ENCODE measurements around the gene ALG9.
"Not testable (repeated sequence)": the region's sequence is repeated elsewhere in the genome, so short reads cannot be mapped to it uniquely, and the experiment has no call there.

The ALG9 gene

DNA sequence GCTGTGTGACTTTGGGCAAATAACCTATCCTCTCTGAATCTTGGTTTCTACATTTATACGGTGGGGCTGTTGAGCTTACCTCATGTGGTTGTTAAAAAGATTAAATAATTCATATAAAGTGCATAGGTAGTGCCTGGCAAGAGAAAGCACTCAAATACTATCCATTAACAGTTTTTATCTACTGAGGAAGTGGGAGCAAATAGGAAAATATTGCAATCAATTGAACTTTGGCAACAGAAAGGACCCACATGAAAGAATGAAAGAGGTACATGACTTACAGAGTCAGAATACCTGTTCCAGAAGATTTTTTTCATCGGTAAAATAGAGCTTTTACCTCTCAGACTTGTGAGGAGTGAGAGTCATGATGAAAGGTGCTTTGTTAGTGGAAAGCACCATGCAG, 98.8 kb downstream of the ALG9 start:
- no peak overlapping the region for H3K27ac ChIP-seq
- no peak for TF ChIP-seq ZFX (IDR thresholded peaks at IDR 0.05)
- TF ChIP-seq, protein P1, sequence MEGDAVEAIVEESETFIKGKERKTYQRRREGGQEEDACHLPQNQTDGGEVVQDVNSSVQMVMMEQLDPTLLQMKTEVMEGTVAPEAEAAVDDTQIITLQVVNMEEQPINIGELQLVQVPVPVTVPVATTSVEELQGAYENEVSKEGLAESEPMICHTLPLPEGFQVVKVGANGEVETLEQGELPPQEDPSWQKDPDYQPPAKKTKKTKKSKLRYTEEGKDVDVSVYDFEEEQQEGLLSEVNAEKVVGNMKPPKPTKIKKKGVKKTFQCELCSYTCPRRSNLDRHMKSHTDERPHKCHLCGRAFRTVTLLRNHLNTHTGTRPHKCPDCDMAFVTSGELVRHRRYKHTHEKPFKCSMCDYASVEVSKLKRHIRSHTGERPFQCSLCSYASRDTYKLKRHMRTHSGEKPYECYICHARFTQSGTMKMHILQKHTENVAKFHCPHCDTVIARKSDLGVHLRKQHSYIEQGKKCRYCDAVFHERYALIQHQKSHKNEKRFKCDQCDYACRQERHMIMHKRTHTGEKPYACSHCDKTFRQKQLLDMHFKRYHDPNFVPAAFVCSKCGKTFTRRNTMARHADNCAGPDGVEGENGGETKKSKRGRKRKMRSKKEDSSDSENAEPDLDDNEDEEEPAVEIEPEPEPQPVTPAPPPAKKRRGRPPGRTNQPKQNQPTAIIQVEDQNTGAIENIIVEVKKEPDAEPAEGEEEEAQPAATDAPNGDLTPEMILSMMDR (conservative IDR thresholded peaks at IDR 0.05): no peak

DNA sequence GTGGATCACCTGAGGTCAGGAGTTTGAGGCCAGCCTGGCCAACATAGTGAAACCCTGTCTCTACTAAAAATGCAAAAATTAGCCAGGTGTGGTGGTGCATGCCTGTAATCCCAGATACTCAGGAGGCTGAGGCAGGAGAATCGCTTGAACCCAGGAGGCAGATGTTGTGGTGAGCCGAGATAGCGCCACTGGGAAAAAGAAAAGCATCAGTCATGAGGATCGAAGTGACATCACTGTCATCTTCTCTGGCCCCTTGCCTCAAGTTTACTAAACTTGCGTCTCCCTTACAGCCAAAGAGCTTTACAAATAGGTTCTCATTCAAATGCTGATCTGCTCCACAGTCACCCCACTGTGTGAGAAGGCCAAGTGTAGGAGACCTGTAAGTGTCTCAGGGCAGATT, 100.2 kb downstream of the ALG9 start:
- not testable (repeated sequence) for H3K27ac ChIP-seq

DNA sequence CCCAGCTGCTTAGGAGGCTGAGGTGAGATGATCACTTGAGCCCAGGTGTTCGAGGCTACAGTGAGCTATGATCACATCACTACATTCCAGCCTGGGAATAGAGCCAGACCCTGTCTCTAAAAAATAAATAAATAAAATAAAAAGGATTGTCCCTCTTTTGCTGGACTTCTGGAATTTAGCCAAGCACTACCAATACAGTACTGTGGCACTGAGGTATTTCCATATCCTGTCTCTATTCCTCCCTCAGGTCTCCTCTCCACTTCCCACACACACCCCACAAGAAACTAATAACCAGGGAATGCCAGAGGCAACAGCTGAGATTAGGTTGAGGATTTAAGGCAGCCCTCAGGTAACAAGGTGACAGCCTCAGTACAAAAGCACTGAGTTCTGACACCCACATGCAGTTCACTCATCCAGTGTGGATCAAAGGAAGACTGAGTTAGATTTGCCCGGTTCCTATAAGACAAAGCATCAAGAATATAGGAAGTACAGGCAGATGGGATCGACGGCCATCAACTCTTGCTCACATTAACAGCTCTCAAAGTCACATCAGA, 100.7 kb downstream of the ALG9 start:
- H3K27ac ChIP-seq: no peak overlapping the region; the same call in 1 of the 2 replicates
- no peak for TF ChIP-seq ZFX (IDR thresholded peaks at IDR 0.05)
- TF ChIP-seq, protein P1 (conservative IDR thresholded peaks at IDR 0.05): no peak

DNA sequence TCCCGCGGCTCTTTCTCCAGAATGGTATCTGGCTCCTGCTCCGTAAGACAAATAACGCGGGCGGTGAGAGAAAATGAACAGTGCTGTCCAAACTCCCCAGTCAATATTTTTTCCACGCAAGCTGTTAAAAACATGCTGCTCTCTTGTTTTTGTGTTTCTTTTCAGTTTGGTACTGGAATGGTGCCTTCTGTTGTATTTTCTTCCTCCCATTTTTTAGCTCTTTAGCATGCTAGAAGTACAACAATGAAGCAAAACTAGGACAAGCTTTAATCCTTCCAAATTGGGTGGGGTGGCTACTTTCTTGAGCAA, 104.6 kb downstream of the ALG9 start:
- no peak for TF ChIP-seq ZFX (IDR thresholded peaks at IDR 0.05)
- TF ChIP-seq, protein P1 (conservative IDR thresholded peaks at IDR 0.05): no peak
- H3K27ac ChIP-seq: peak overlapping the region; percentile 81

DNA sequence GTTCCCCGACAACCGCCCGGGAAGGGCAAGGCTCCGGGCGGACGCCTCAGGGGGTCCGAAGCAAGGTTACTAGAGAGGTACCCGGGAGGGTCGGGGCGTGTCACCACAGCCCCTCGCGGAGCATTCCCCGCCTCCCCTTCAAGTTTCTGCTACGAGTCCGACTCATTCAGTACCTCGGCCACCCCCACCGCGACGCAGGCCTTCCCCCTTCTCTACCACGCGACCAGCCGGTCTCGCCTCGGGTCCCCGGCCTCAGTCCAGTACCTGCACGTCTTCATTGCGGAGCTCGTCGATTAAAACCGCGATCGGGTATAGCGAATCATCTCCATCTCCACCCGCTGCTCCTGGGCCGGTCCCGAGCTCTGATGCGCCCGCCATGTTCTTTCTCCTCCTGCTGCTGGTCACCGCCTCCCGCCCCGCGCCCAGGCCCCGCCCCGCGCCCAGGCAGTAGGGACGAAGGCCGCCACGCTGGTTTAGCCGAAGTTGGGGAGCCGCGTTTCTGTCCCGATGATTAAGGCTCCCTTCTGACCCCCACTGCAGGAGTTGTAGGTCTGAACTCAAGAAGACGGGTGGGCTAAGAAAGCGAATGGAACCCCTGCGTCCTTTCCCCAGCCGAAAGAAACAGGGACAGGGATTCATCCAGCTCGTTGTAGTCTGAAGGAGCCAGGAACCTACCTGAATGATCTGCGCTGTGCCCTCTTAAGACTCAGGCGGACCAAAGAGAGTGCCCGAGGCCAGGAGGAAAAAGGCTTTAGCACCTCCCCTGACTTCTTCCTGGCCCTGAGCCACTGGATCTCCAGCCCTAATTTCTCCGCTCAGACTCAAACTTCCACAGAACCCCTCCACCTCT, 105.2 kb downstream of the ALG9 start, which contains the start of gene PPP2R1B:
PPP2R1B (minus strand) TSS at position 406 of the 850 bp plus-strand sequence; CDS start at position 378, 28 bp downstream.
- peak; percentile 65 for TF ChIP-seq ZFX (IDR thresholded peaks at IDR 0.05)
- TF ChIP-seq, protein P1 (conservative IDR thresholded peaks at IDR 0.05): no peak
- H3K27ac ChIP-seq: peak within 1 kb of the TSS; percentile 81

DNA sequence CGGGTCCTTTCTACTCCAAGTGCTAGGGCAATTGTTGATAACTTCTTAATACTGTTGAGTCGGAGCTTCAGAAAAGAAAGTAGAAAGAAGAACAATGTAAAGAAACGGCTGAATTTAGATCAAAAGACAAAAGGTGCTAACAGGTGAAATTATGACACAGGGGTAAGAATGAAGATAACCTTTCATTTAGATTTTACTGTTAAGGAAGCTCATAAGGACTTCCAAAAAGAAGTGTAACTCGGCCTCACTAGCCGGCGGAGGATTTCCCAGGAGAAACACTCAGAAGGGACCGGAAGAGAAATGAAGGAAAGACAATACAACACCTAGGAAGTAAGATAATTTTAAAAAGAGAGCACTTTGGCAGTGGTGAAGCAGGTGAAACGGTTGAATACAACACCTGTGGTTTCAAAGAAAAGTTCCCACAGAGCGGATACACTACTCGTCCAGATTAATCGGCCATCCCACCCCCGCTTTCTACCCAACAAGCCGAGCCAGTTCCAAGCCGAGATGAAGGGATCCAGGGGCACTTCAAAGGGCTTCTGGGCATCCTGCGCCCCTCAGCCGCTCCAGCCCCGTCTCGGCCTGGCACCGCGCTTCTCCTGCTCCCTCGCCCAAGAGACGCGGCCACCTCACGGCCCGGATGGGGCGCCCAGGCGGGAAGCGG, 105.9 kb downstream of the ALG9 start:
- H3K27ac ChIP-seq: peak overlapping the region; percentile 81
- TF ChIP-seq, protein P1 (conservative IDR thresholded peaks at IDR 0.05): no peak
- TF ChIP-seq ZFX (IDR thresholded peaks at IDR 0.05): no peak

DNA sequence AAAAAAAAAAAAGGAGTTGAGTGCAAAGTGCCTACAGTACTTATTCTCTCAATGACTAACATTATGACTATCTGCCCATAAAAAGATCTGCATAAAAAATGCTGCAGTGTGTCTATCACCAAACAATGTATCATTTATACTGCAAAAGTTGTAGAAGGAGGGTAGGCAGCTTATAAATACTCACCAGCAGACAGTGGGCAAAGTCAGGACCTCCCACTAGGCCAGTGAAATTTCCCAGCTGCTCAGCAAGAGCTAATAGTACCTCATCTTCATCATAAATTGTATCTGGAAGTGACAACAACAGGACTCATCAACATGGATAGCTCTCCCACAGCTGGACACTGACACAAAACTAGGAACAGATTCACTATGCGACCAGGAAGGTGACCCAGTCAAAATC, 106.8 kb downstream of the ALG9 start:
- no peak overlapping the region for H3K27ac ChIP-seq
- no peak for TF ChIP-seq ZFX (IDR thresholded peaks at IDR 0.05)
- TF ChIP-seq, protein P1 (conservative IDR thresholded peaks at IDR 0.05): no peak

Data from C4-2B (cell line).